ENCODE data around the gene ADGRE1.

The ADGRE1 gene

GRCh38 chr19:6851359-6851758 lies 36.0 kb upstream of the ADGRE1 start:
- no peaks in the 10 kb centered on the region for H3K9me2 ChIP-seq (replicated peaks; ENCODE audit: insufficient read depth, low read length)
- peaks cover 2% of the 10 kb centered on the region; the same call in 1 of the 2 replicates for H3K36me3 ChIP-seq (ENCODE audit: low read length)
- H2AFZ ChIP-seq (ENCODE audit: low read depth, low read length, severe bottlenecking), result no peak overlapping the region
- no peaks in the 10 kb centered on the region for H3K9me3 ChIP-seq (ENCODE audit: insufficient read depth, low read length)
- TF ChIP-seq EZH2phosphoT487 (conservative IDR thresholded peaks at IDR 0.05; ENCODE audit: low read length), result no peak
- no peak for TF ChIP-seq CTCF (IDR thresholded peaks at IDR 0.05; ENCODE audit: insufficient read depth, low read length, poor library complexity, severe bottlenecking)
- no peak overlapping the region for H3K4me3 ChIP-seq (ENCODE audit: insufficient read depth, low read length, poor library complexity, severe bottlenecking)
- H3K9ac ChIP-seq (ENCODE audit: low read length), result no peak overlapping the region
- H3K4me2 ChIP-seq (ENCODE audit: low read depth, low read length, poor library complexity, severe bottlenecking), result no peak overlapping the region
- H3K27me3 ChIP-seq (ENCODE audit: low read length), result no peaks in the 10 kb centered on the region
- no peaks in the 10 kb centered on the region for H3K79me2 ChIP-seq (ENCODE audit: insufficient read depth, low read length)
- H3K27ac ChIP-seq (ENCODE audit: low read depth, low read length), result no peak overlapping the region
- H4K20me1 ChIP-seq (ENCODE audit: low read depth, low read length), result no peaks in the 10 kb centered on the region
- no peaks in the 10 kb centered on the region for H3F3A ChIP-seq (ENCODE audit: insufficient read depth)

DNA sequence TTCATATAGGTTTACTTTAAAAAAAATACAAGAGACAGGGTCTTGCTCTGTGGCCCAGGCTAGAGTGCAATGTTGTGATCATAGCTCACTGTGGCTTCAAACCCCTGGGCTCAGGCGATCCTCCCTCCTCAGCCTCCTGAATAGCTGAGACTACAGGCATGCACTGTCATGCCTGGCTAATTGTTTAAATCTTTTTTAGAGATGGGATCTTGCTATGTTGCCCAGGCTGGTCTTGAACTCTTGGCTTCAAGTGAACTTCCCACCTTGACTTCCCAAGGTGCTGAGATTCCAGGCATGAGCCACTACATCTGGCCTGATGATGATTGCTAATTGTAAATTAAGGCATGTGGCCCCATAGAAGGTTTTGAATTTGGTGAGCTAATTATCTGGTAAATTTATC lies 35.4 kb upstream of the ADGRE1 start:
- Histone ChIP-seq H3K4me2 (ENCODE audit: low read depth, low read length, poor library complexity, severe bottlenecking) (no peak overlapping the region), H3K36me3 (ENCODE audit: low read length) (peaks cover 2% of the 10 kb centered on the region; the same call in 1 of the 2 replicates), H3F3A (ENCODE audit: insufficient read depth) (no peaks in the 10 kb centered on the region), H3K27me3 (ENCODE audit: low read length) (no peaks in the 10 kb centered on the region), H4K20me1 (ENCODE audit: low read depth, low read length) (no peaks in the 10 kb centered on the region), H3K27ac (ENCODE audit: low read depth, low read length) (no peak overlapping the region), H3K9me2 (replicated peaks; ENCODE audit: insufficient read depth, low read length) (no peaks in the 10 kb centered on the region), H3K9me3 (ENCODE audit: insufficient read depth, low read length) (no peaks in the 10 kb centered on the region), H3K79me2 (ENCODE audit: insufficient read depth, low read length) (no peaks in the 10 kb centered on the region), H3K9ac (ENCODE audit: low read length) (no peak overlapping the region), H3K4me3 (ENCODE audit: insufficient read depth, low read length, poor library complexity, severe bottlenecking) (no peak overlapping the region), H2AFZ (ENCODE audit: low read depth, low read length, severe bottlenecking) (no peak overlapping the region)
- TF ChIP-seq EZH2phosphoT487 (conservative IDR thresholded peaks at IDR 0.05; ENCODE audit: low read length), result no peak
- TF ChIP-seq CTCF (IDR thresholded peaks at IDR 0.05; ENCODE audit: insufficient read depth, low read length, poor library complexity, severe bottlenecking), result no peak

DNA sequence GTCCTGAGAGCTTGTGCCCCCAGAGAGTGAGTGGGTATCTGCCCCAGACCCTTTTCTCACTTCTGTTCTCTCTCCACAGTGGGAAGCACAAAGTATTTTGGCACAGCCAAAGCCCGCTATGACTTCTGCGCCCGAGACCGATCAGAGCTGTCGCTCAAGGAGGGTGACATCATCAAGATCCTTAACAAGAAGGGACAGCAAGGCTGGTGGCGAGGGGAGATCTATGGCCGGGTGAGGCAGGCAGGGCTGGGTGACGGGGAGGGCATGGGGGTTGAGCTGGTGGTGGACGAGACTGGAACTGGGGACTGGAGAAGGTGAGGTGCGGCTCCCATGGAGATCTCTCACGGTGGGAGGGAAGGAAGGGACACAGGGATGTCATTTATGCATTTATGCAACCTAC lies 33.5 kb upstream of the ADGRE1 start:
- Histone ChIP-seq H3K9ac (ENCODE audit: low read length) (no peak overlapping the region), H3K4me2 (ENCODE audit: low read depth, low read length, poor library complexity, severe bottlenecking) (no peak overlapping the region), H3K9me2 (replicated peaks; ENCODE audit: insufficient read depth, low read length) (no peaks in the 10 kb centered on the region), H4K20me1 (ENCODE audit: low read depth, low read length) (no peaks in the 10 kb centered on the region), H3K36me3 (ENCODE audit: low read length) (no peaks in the 10 kb centered on the region; the same call in 1 of the 2 replicates), H3K27me3 (ENCODE audit: low read length) (no peaks in the 10 kb centered on the region), H3K79me2 (ENCODE audit: insufficient read depth, low read length) (no peaks in the 10 kb centered on the region), H3K4me3 (ENCODE audit: insufficient read depth, low read length, poor library complexity, severe bottlenecking) (no peak overlapping the region), H3K9me3 (ENCODE audit: insufficient read depth, low read length) (no peaks in the 10 kb centered on the region), H3F3A (ENCODE audit: insufficient read depth) (no peaks in the 10 kb centered on the region), H2AFZ (ENCODE audit: low read depth, low read length, severe bottlenecking) (no peak overlapping the region), H3K27ac (ENCODE audit: low read depth, low read length) (no peak overlapping the region)
- no peak for TF ChIP-seq CTCF (IDR thresholded peaks at IDR 0.05; ENCODE audit: insufficient read depth, low read length, poor library complexity, severe bottlenecking)
- no peak for TF ChIP-seq EZH2phosphoT487 (conservative IDR thresholded peaks at IDR 0.05; ENCODE audit: low read length)
